Measurements from ENCODE around the gene ZC3HAV1.

DNA sequence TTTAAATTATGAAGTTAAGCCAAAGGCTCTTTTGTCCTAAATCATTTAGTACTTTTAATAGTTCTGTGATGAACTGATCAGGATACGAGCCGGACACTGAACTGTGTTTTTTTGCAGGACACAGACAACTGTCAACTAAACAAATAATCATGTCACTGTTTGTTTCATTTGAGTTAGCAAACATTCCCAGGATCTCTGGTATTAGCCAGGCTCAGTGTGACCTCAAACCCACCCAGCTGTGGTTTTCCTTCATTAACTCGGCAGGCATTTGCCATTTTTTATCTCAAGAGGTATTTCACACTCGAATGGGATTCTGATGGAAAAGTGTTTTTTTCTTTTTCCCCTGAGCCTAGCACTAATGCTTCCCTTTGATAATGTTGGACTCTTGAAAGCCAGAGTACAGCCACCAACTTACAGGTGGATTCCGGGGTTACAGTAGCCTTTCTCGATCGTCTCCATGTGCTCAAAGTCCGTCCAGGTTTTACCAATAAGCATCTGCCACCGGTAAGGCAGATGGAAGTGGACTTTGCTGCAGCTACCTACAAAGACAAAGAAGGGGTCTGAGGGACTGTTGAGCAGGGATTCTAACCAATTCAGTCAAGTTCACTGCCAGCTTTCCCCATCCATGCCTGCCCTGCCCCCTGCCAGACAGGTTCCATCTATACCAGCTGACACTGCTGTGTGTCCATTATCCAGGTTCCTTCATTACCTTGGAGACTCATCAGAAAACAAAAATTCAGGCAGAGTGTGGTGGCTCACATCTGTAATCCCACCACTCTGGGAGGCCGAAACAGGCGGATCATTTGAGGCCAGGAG lies 33.4 kb downstream of the ZC3HAV1 start:
- TF ChIP-seq, protein P1, sequence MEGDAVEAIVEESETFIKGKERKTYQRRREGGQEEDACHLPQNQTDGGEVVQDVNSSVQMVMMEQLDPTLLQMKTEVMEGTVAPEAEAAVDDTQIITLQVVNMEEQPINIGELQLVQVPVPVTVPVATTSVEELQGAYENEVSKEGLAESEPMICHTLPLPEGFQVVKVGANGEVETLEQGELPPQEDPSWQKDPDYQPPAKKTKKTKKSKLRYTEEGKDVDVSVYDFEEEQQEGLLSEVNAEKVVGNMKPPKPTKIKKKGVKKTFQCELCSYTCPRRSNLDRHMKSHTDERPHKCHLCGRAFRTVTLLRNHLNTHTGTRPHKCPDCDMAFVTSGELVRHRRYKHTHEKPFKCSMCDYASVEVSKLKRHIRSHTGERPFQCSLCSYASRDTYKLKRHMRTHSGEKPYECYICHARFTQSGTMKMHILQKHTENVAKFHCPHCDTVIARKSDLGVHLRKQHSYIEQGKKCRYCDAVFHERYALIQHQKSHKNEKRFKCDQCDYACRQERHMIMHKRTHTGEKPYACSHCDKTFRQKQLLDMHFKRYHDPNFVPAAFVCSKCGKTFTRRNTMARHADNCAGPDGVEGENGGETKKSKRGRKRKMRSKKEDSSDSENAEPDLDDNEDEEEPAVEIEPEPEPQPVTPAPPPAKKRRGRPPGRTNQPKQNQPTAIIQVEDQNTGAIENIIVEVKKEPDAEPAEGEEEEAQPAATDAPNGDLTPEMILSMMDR (IDR thresholded peaks at IDR 0.05 in 4 of 5, conservative IDR thresholded peaks at IDR 0.05 in 1 of 5), result no peak
- no peak for TF ChIP-seq POLR2A (IDR thresholded peaks at IDR 0.05)

Measured in gastrocnemius medialis (tissue), 4 donors.